PC-3 (cell line): ENCODE results near the gene IGLON5.

Experiments
- EZH2 ChIP-seq: fragments of 300-600 bp; sonication (generic); IDR thresholded peaks from one replicate; pipeline ENCODE4 v1.6.1; 2017; ENCODE audit warnings: antibody characterized with exemption, mild to moderate bottlenecking, low read length; ENCODE audit not compliant: unreplicated experiment
- TF ChIP-seq, protein P1 (sequence below): fragments of 300-600 bp; sonication (generic); conservative IDR thresholded peaks from 2 replicates; pipeline ENCODE4 v1.5.1; 2017; ENCODE audit warnings: antibody characterized with exemption, low read depth, mild to moderate bottlenecking, low read length

DNA sequence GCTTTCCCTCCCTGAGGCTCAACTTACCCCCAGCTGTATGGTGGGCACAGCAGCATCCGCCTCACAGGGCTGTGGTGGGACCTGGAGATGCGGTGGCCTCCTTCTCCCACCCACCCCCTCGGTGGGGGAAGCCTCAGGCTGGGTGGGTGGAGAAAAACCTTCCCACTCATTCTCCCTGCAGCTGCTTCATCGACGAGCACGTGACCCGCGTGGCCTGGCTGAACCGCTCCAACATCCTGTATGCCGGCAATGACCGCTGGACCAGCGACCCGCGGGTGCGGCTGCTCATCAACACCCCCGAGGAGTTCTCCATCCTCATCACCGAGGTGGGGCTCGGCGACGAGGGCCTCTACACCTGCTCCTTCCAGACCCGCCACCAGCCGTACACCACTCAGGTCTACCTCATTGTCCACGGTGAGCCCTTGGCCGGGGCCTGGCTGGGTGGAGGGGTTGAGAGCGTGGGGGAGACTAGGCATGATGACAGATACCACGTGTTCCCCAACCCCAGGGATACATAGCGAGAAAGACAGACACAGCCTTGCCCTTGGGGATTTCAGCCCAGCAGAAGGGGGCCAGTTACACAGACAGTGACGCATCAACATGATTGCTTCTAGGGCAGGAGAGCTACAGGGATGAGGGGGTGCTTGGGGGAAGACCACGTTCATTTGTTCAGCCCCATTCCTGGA lies 12.2 kb downstream of the IGLON5 start:
- TF ChIP-seq, protein P1, sequence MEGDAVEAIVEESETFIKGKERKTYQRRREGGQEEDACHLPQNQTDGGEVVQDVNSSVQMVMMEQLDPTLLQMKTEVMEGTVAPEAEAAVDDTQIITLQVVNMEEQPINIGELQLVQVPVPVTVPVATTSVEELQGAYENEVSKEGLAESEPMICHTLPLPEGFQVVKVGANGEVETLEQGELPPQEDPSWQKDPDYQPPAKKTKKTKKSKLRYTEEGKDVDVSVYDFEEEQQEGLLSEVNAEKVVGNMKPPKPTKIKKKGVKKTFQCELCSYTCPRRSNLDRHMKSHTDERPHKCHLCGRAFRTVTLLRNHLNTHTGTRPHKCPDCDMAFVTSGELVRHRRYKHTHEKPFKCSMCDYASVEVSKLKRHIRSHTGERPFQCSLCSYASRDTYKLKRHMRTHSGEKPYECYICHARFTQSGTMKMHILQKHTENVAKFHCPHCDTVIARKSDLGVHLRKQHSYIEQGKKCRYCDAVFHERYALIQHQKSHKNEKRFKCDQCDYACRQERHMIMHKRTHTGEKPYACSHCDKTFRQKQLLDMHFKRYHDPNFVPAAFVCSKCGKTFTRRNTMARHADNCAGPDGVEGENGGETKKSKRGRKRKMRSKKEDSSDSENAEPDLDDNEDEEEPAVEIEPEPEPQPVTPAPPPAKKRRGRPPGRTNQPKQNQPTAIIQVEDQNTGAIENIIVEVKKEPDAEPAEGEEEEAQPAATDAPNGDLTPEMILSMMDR, result no peak
- TF ChIP-seq EZH2, result no peak
